ENCODE measurements around the gene PLCB4.

GRCh38 chr20:9520086-9520485 is 451.2 kb downstream of the PLCB4 start:
- TF ChIP-seq CTCF (conservative IDR thresholded peaks at IDR 0.05; ENCODE audit: low read length) (no peak), EZH2phosphoT487 (IDR thresholded peaks at IDR 0.05; ENCODE audit: borderline replicate concordance) (no peak)
